GM18507 (cell line): ENCODE data around the gene TPRKB.
"Not testable (repeated sequence)": the region's sequence is repeated elsewhere in the genome, so short reads cannot be mapped to it uniquely, and the experiment has no call there.

Source experiments
- DNase-seq: peaks from one replicate; pipeline ENCODE4 v3.0.0; 2011; ENCODE audit warnings: low read depth; ENCODE audit not compliant: insufficient read length; ENCODE audit errors: extremely low spot score
- FAIRE-seq: peaks from 2 replicates; lab custom pipeline; 2011; peaks lifted over from hg19 to GRCh38; lab: Jason Lieb, UNC

Gene TPRKB

GRCh38 chr2:73746015-73746876 is 9.1 kb upstream of the TPRKB start:
- no peak for FAIRE-seq

GRCh38 chr2:73740767-73741166 is 3.6 kb upstream of the TPRKB start:
- no peak for FAIRE-seq
- DNase-seq, result no peak

More at GRCh38 chr2:73746015-73746876, 9.1 kb upstream of the TPRKB start:
- no peak for DNase-seq

DNA sequence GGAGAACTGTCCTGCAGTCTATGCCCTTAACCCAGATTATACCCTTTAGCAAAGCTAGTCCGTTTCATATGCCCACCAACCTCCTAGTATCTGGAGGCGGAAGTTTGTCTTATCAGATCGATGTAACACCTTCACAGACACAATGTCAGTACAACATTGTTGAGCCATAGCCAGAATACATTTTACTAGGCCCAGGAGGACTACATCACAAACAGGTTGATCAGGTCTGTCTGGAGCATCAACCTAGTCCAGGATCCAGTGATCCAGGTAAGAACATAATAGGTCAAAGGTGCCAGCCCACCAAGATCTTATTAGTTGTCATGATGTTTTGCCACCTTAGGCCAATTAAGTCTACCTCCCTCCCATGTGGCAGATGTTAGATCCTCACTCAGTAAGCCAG is 2.0 kb upstream of the TPRKB start:
- DNase-seq (no peak), FAIRE-seq (no peak)

DNA sequence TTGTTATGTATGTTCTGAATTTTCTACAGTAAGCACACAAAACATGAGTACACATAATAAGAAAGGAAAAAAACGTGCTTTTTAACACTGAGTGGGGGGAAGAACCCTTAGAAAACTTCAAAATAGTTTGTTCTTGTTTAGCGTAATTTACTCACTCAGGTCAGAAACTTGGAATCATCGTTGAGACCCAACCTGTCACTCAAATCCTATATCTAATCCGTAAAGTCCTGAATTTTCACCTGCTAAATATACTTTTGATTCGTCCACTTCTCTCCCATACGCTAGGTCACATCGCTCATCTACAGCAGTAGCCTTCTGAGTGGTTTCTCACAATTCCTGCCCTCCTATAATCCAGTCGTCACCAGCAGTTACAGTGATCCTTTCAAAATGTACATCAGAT is 767 bp downstream of the TPRKB start:
- FAIRE-seq (no peak), DNase-seq (no peak)

GRCh38 chr2:73730810-73731209 is 6.3 kb downstream of the TPRKB start:
- FAIRE-seq (no peak), DNase-seq (no peak)

GRCh38 chr2:73728711-73729110 is 8.4 kb downstream of the TPRKB start:
- DNase-seq, result no peak
- no peak for FAIRE-seq

DNA sequence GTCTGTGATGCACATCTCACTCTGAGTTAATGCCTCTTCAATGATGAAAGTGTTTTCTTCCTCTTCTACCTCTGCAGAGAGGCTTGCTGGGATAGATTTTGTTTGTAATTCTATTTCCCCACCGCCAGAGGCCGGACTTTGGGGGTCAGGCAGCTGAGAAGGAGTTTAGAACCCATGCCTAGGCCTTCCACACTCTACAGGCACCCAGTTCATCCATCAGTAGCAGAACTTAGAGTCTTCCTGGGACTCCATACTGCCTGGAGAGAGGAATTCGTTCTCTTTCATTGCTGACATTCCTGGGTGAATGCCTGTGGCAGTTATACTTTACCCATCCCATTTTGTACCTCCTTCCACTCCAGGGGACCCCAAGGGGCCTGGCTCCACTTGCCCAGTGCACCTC is 9.1 kb downstream of the TPRKB start:
- FAIRE-seq, result no peak
- no peak for DNase-seq

GRCh38 chr2:73726657-73727056 is 10.5 kb downstream of the TPRKB start:
- FAIRE-seq, DNase-seq: not testable (repeated sequence)

DNA sequence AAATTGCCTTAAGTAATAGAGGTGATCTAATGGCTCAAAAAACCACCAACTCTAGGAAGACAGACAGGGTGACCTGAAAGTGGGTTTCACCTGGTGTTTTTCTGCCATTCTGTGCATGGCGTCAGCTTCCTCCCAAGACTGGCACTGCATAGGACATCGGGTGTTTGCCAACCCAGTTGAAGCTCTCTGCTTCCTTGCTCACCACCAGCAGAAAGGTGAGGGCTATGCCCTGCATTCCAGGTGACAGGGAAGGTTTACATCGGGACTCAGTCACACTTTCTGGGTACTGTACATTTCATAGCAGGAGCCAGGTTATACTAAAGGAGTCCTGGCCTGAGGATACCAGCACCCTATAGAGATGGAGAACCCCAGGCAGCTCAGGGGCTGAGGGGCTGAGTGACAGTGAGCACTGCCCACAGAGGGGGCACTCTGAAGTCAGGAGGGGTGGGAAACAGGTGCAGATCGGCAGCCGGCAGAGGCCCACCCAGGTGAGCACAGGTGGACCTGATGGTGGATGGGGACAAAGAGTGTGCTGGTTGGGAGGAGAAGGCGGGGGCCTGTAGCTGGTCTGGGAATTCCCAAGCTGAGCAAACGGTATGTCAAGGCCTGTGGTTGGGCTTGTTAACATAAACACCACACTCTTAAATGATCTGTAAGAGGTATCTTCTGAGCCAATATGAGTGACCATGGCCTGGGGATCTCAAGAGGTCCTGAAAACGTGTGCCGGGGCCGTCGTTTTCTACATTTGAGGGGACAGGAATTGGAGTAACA is 18.1 kb downstream of the TPRKB start:
- no peak for FAIRE-seq
- no peak for DNase-seq

GRCh38 chr2:73718421-73718820 is 18.7 kb downstream of the TPRKB start:
- no peak for FAIRE-seq

GRCh38 chr2:73717695-73718094 is 19.4 kb downstream of the TPRKB start:
- DNase-seq, FAIRE-seq: not testable (repeated sequence)

More at GRCh38 chr2:73718421-73718820, 18.7 kb downstream of the TPRKB start:
- no peak for DNase-seq

- FAIRE-seq, result no peak
Measured at GRCh38 chr2:73717251-73717606, 19.9 kb downstream of the TPRKB start.

DNA sequence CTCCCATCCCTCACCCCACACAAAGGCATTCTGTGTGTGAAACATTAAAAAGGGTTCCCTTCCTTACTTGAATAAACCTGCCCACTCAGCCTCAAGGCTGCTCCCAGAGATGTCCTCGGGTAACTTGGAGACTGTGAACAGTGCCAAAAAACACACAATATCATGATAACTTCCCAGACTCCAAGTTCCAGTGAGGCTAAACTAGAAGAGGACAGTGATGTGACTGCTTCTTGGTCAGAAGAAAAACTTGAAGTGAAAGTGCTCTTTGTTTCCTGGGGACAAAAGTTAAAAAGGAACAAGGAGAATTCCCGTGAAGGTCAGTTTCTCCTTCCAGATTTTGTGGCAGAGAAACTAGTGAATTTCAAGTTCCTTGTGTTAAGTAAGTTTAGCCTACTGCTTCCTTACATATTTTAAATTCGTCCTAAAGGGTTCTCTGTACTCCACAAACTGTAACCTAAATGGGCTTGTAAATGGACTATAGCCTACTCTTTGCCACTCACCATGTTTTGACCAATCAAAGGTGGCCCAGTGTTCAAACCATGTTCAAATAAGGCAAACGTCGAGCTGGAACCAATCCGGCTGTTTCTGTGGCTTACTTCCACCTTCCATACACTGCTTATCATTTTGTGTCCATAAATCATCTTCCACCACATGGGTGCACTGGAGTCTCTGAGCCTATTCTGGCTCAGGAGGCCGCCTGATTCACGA is 20.4 kb downstream of the TPRKB start:
- DNase-seq (no peak), FAIRE-seq (no peak)

More at GRCh38 chr2:73717251-73717606, 19.9 kb downstream of the TPRKB start:
- no peak for DNase-seq

DNA sequence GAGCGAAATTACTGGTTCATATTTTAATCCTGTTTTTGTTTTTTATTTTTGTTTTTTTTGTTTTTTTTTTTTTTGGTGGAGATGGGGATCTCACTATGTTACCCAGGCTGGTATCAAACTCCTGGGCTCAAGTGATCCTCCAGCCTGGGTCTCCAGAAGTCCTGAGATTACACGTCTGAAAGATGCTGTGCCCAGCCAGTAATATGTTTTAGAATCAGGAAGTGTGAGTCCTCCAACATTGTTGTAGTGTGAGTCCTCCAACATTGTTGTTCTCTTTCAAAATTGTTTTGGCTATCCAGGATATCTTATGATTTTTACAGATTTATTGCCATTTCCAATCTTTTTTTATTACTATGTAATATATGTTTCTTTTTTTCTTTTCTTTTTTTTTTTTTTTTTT is 23.1 kb downstream of the TPRKB start:
- FAIRE-seq, result no peak
- no peak for DNase-seq

DNA sequence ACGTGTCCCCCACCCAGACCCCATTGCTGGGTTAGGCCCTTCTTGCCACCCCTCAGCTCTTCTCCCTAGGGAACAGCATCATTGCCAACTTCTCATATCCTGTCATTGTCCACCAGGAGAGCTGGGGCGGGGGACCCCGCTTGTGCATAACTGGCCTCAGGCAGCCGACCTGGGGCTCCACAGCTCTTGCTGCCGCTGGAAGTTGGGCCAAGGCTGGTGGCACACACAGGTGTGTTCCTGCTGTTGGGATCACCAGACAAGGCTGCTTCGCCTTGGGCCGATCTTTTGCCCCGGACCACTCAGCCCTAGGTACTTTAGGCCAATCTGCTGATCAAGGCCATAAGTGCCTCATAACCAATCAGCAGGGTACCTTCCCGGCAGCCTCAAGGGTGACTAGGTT is 28.6 kb downstream of the TPRKB start:
- DNase-seq, result no peak
- FAIRE-seq, result no peak

DNA sequence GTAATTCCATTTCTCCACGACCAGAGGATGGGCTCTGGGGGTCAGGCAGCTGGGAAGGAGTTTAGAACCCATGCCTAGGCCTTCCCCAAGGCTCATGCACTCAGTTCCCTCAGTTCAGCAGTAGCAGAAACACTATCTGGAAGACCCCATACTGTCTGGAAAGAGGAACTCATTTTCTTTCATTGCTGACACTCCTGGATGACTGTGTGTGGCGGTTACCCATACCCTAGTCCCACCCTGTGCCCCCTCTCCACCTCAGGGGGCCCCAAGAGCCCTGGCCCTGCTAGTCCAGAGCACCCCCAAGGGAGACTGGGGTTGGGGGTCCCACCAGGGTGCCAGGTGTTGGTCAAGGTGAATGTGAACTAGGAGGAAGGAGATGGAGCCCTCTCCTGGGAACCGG is 29.5 kb downstream of the TPRKB start:
- FAIRE-seq (no peak), DNase-seq (no peak)

- no peak for DNase-seq
- FAIRE-seq, result no peak
Measured at GRCh38 chr2:73707058-73707457, 30.1 kb downstream of the TPRKB start.

DNA sequence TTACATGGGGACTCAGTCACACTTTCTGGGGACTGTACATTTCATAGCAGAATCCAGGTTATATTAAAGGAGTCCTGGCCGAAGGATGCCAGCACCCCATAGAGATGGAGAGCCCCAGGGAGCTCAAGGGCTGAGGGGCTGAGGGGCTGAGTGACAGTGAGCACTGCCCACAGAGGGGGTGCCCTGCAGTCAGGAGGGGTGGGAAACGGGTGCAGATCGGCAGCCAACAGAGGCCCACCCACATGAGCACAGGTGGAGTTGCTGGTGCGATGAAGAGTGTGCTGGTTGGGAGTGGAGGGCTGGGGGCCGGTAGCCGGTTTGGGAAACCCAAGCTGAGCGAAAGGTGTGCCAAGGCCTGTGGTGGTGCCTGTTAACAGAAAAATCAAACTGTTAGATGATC is 32.1 kb downstream of the TPRKB start:
- DNase-seq (no peak), FAIRE-seq (no peak)

- DNase-seq, result no peak
Measured at GRCh38 chr2:73704285-73704684, 32.9 kb downstream of the TPRKB start.

DNA sequence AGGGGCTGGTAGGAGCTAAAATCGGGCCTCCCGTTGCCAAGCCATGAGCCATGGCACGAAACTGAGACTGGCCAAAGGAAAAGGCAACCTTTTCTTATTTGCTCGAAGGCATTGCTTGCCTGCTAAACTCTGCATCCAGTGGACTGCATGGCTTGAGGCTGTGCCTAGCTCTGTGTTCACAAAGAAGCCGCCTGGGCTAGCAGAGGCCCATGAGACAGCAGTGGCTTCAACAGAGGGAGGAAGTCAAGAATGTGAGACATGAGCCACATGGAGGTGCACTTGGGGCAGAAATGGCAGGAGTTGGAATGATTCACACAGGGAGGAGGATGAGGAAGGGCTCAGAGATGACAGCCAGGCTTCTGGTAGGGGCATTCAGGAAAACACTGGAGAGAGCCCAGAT is 33.5 kb downstream of the TPRKB start:
- FAIRE-seq (no peak), DNase-seq (no peak)

More at GRCh38 chr2:73704285-73704684, 32.9 kb downstream of the TPRKB start:
- no peak for FAIRE-seq
